ENCODE results near the gene NFATC4. TPM values are rescaled to one million over a fixed set of nuclear protein-coding genes. Genes with fewer than 3 reads are reported as not detected.

NFATC4 gene
- total and polyA plus RNA-seq, 10 of the 15 experiments (the other 5 are each of a cell fraction or from before 2014, with no cell fraction given): 0.97 to 14.3 (median 4.9) TPM

DNA sequence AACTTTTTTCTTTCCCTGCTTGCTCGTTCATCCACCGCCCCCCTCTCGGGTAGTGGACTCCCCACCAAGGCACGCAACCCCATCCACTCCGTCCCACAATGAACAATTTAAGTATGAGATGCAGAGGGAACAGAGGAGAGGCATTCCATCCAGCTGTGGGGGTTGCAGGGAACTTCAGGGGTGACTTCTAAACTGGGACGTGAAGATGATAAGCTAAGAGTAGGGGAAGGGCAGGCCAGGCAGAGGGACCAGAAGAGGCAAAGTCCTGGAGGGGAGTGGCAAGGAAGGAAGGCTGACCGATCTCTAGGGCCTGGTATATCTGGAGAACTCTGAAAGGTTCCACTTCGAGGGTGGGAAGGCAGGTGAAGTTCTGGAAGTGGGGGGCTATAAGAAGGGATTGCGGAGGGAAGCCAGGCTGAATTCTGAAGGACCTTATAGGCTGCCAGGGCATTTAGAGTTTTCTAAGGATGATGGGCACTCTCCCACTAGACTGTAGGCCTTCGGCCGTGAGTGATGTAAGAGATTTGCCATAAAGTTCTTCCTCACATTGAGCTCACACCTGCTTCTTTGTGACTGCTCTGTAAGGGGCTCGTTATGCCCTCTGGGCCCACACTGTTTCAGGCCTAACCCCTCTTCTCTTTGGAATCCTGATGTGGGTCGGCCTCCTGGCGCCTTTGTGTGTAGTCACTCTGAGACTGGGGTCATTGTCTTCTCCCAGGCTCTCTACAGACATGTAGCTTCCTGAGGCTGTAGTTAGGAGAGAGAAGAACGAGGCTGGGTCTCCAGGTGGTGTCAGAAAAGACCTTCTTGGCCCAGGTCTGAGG, 12.1 kb downstream of the NFATC4 start:
- Histone ChIP-seq H3K4me3 (no peak overlapping the region), H3K9me3 (replicated peaks; ENCODE audit: control insufficient read depth, insufficient read depth, low read length) (no peaks in the 10 kb centered on the region), H4K20me1 (ENCODE audit: control insufficient read depth, insufficient read depth) (no peaks in the 10 kb centered on the region), H3K27ac (ENCODE audit: control insufficient read depth, insufficient read depth) (no peak overlapping the region), H3K36me3 (ENCODE audit: control insufficient read depth in 2 of 2, insufficient read depth in 2 of 2, low read length in 1 of 2) (no peaks in the 10 kb centered on the region), H3K9ac (ENCODE audit: control insufficient read depth, insufficient read depth, low read length) (no peak overlapping the region), H3K79me2 (ENCODE audit: control insufficient read depth, insufficient read depth, low read length) (no peaks in the 10 kb centered on the region), H3K27me3 (replicated peaks in 1 of 2; ENCODE audit: control insufficient read depth in 2 of 2, insufficient read depth in 2 of 2, low read length in 1 of 2) (no peaks in the 10 kb centered on the region), H3K4me2 (ENCODE audit: control insufficient read depth, insufficient read depth) (no peak overlapping the region), H3K4me1 (ENCODE audit: control insufficient read depth, insufficient read depth, low read length) (no peaks in the 10 kb centered on the region), H2AFZ (ENCODE audit: control insufficient read depth, low read depth, low read length) (no peak overlapping the region)
- ChIA-PET SMC1A (ENCODE audit: uncharacterized antibody, unreplicated experiment) (interaction anchor here (1.1 to 1.3 kb wide), 3 partner anchors 9 to 15 kb away, joined by 3 to 4 read pairs (median 3); no protein-coding TSS in a partner anchor), POLR2A (no interaction called here), CTCF (interaction anchor here (1.1 to 1.4 kb wide), 3 partner anchors 9 to 47 kb away, joined by 3 to 6 read pairs (median 4); no protein-coding TSS in a partner anchor), RAD21 (ENCODE audit: unreplicated experiment) (interaction anchor here (1.1 to 1.3 kb wide), 3 partner anchors 10 to 49 kb away, joined by 3 to 5 read pairs (median 4); partner anchors contain the start of genes CBLN3 and KHNYN)
- intact Hi-C loops (cut with micrococcal nuclease; ENCODE audit: unreplicated experiment) (no loop called here), in situ Hi-C loops (cut with MboI) (no loop called here)
- ATAC-seq (no peak), FAIRE-seq (no peak), DNase-seq (ENCODE audit: low read depth, low spot score) (no peak)
- BruUV-seq (replicated peaks): no TSS peak
- 27% methylated on average over 15 of the region's 15 CpGs for WGBS (ENCODE audit: insufficient coverage, insufficient replicate concordance, low lambda C conversion rate, missing lambda C conversion rate)
- TF ChIP-seq CEBPB (IDR thresholded peaks at IDR 0.05; ENCODE audit: borderline replicate concordance in 1 of 2, low read depth in 2 of 2, low read length in 2 of 2) (no peak), SMAD5 (IDR thresholded peaks at IDR 0.05; ENCODE audit: low read depth) (no peak), POLR2AphosphoS5 (IDR thresholded peaks at IDR 0.05; ENCODE audit: low read length) (no peak)

DNA sequence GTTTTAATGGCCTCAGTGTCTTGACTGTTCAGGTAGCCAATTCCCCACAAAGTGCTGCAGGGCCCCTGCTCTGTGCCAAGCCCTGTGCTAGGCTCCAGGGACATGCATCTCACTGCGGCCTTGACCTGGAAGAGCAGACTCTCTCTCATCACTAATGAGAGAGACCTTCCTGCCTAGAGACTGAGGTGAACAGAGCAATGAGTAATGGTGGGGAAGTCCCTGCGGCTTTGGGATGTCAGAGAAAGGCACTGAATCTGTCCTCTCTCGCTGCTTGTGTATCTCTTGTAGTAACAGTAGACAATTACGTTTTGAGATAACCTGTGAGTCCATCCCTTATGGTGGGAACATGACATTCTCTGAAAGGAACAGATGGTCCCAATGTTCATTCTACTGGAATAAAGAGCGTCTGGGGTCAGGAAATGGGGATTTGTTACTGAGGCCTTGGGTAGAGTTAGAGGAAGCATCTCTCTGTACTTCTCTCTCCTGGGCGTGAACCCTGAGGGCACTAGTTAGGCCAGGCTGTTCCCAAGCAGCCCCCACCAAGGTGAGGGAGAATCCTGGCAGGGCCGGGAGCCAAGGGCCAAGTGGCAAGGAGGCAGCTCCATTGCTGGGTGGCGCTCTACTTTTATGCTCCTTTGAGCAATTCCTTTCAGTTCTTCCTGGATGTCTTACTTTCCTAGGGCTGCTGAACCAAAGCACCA, 13.5 kb downstream of the NFATC4 start:
- Histone ChIP-seq H3K4me2 (ENCODE audit: control insufficient read depth, insufficient read depth) (no peak overlapping the region), H3K36me3 (ENCODE audit: control insufficient read depth in 2 of 2, insufficient read depth in 2 of 2, low read length in 1 of 2) (no peaks in the 10 kb centered on the region), H4K20me1 (ENCODE audit: control insufficient read depth, insufficient read depth) (no peaks in the 10 kb centered on the region), H3K4me3 (no peak overlapping the region), H3K4me1 (ENCODE audit: control insufficient read depth, insufficient read depth, low read length) (no peaks in the 10 kb centered on the region), H3K79me2 (ENCODE audit: control insufficient read depth, insufficient read depth, low read length) (no peaks in the 10 kb centered on the region), H3K27ac (ENCODE audit: control insufficient read depth, insufficient read depth) (no peak overlapping the region), H3K27me3 (replicated peaks in 1 of 2; ENCODE audit: control insufficient read depth in 2 of 2, insufficient read depth in 2 of 2, low read length in 1 of 2) (no peaks in the 10 kb centered on the region), H2AFZ (ENCODE audit: control insufficient read depth, low read depth, low read length) (no peak overlapping the region), H3K9me3 (replicated peaks; ENCODE audit: control insufficient read depth, insufficient read depth, low read length) (no peaks in the 10 kb centered on the region), H3K9ac (ENCODE audit: control insufficient read depth, insufficient read depth, low read length) (no peak overlapping the region)
- FAIRE-seq (no peak), DNase-seq (ENCODE audit: low read depth, low spot score) (no peak), ATAC-seq (peak; percentile 71)
- RAD21 ChIA-PET (ENCODE audit: unreplicated experiment): interaction anchor here (1.1 to 1.5 kb wide), 2 partner anchors 15 to 50 kb away, joined by 3 to 7 read pairs; no protein-coding TSS in a partner anchor
- SMC1A ChIA-PET (ENCODE audit: uncharacterized antibody, unreplicated experiment): interaction anchor here (1.4 kb wide), 1 partner anchor 29 kb away, joined by 4 read pairs; no protein-coding TSS in a partner anchor
- in situ Hi-C loops (cut with MboI) (no loop called here), intact Hi-C loops (cut with micrococcal nuclease; ENCODE audit: unreplicated experiment) (no loop called here)
- no TSS peak for BruUV-seq (replicated peaks)
- WGBS (ENCODE audit: insufficient coverage, insufficient replicate concordance, low lambda C conversion rate, missing lambda C conversion rate): 28% methylated on average over 8 of the region's 8 CpGs
- CTCF ChIA-PET: interaction anchor here (1.5 to 1.6 kb wide), 2 partner anchors 48 to 75 kb away, joined by 3 to 5 read pairs; no protein-coding TSS in a partner anchor
- POLR2A ChIA-PET: interaction anchor here (1.2 kb wide), 1 partner anchor 13 kb away, joined by 3 read pairs; the partner anchor contains the start of gene NFATC4
- TF ChIP-seq, protein P1, sequence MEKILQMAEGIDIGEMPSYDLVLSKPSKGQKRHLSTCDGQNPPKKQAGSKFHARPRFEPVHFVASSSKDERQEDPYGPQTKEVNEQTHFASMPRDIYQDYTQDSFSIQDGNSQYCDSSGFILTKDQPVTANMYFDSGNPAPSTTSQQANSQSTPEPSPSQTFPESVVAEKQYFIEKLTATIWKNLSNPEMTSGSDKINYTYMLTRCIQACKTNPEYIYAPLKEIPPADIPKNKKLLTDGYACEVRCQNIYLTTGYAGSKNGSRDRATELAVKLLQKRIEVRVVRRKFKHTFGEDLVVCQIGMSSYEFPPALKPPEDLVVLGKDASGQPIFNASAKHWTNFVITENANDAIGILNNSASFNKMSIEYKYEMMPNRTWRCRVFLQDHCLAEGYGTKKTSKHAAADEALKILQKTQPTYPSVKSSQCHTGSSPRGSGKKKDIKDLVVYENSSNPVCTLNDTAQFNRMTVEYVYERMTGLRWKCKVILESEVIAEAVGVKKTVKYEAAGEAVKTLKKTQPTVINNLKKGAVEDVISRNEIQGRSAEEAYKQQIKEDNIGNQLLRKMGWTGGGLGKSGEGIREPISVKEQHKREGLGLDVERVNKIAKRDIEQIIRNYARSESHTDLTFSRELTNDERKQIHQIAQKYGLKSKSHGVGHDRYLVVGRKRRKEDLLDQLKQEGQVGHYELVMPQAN (conservative IDR thresholded peaks at IDR 0.05): no peak
- TF ChIP-seq GABPA (IDR thresholded peaks at IDR 0.05; ENCODE audit: low read depth) (no peak), RAD21 (IDR thresholded peaks at IDR 0.05; ENCODE audit: insufficient read depth, low read depth, low read length) (no peak), CBX3 (IDR thresholded peaks at IDR 0.05; ENCODE audit: borderline replicate concordance, low read depth) (no peak)
- TF ChIP-seq, protein P2, sequence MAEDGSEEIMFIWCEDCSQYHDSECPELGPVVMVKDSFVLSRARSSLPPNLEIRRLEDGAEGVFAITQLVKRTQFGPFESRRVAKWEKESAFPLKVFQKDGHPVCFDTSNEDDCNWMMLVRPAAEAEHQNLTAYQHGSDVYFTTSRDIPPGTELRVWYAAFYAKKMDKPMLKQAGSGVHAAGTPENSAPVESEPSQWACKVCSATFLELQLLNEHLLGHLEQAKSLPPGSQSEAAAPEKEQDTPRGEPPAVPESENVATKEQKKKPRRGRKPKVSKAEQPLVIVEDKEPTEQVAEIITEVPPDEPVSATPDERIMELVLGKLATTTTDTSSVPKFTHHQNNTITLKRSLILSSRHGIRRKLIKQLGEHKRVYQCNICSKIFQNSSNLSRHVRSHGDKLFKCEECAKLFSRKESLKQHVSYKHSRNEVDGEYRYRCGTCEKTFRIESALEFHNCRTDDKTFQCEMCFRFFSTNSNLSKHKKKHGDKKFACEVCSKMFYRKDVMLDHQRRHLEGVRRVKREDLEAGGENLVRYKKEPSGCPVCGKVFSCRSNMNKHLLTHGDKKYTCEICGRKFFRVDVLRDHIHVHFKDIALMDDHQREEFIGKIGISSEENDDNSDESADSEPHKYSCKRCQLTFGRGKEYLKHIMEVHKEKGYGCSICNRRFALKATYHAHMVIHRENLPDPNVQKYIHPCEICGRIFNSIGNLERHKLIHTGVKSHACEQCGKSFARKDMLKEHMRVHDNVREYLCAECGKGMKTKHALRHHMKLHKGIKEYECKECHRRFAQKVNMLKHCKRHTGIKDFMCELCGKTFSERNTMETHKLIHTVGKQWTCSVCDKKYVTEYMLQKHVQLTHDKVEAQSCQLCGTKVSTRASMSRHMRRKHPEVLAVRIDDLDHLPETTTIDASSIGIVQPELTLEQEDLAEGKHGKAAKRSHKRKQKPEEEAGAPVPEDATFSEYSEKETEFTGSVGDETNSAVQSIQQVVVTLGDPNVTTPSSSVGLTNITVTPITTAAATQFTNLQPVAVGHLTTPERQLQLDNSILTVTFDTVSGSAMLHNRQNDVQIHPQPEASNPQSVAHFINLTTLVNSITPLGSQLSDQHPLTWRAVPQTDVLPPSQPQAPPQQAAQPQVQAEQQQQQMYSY (CRISPR knock-in tag; IDR thresholded peaks at IDR 0.05): no peak
